Neural progenitor cell (in vitro differentiated cells): ENCODE data around the gene FAM98B. TPM values are rescaled to one million over a fixed set of nuclear protein-coding genes. Genes with fewer than 3 reads are reported as not detected.

Experiments
- DNase-seq: peaks from one replicate; pipeline ENCODE4 v3.0.0-alpha.2; 2016; ENCODE audit warnings: low spot score
- H2AFZ ChIP-seq: fragments of 200-600 bp; sonication (generic); replicated peaks from 2 replicates; pipeline ENCODE4 v1.6.1; 2016; ENCODE audit warnings: antibody characterized with exemption
- H3F3A ChIP-seq: fragments of 200-600 bp; sonication (generic); 2 replicates; pipeline ENCODE4 v1.6.1; 2016; ENCODE audit warnings: antibody characterized with exemption, low read depth
- H3K27ac ChIP-seq: fragments of 200-600 bp; sonication (generic); 2 replicates; pipeline ENCODE4 v1.5.1; 2016; ENCODE audit warnings: mild to moderate bottlenecking
- H3K27me3 ChIP-seq: fragments of 200-600 bp; sonication (generic); 2 replicates; pipeline ENCODE4 v1.6.1; 2016; ENCODE audit warnings: mild to moderate bottlenecking, moderate library complexity
- H3K36me3 ChIP-seq: fragments of 200-600 bp; sonication (generic); 2 replicates; pipeline ENCODE4 v1.5.1; 2016
- H3K4me1 ChIP-seq: fragments of 200-600 bp; sonication (generic); 2 replicates; pipeline ENCODE4 v1.6.1; 2016; ENCODE audit warnings: mixed run types
- H3K4me2 ChIP-seq: fragments of 200-600 bp; sonication (generic); 2 replicates; pipeline ENCODE4 v1.6.1; 2016
- H3K4me3 ChIP-seq: fragments of 200-600 bp; sonication (generic); 2 replicates; pipeline ENCODE4 v1.5.1; 2016
- H3K79me2 ChIP-seq: fragments of 200-600 bp; sonication (generic); 2 replicates; pipeline ENCODE4 v1.6.1; 2016; ENCODE audit warnings: low read depth
- H3K9ac ChIP-seq: fragments of 200-600 bp; sonication (generic); 2 replicates; pipeline ENCODE4 v1.6.1; 2016
- H3K9me3 ChIP-seq: fragments of 200-600 bp; sonication (generic); 2 replicates; pipeline ENCODE4 v1.5.1; 2016; ENCODE audit warnings: low read depth
- H4K20me1 ChIP-seq: fragments of 200-600 bp; sonication (generic); 2 replicates; pipeline ENCODE4 v1.6.1; 2016; ENCODE audit warnings: low read depth
- H3K27ac Mint-ChIP-seq: 3 replicates; pipeline ENCODE4 v1.8.0; 2021; ENCODE audit warnings: mixed read lengths
- H3K27me3 Mint-ChIP-seq: 2 replicates; pipeline ENCODE4 v1.8.0; 2022; ENCODE audit warnings: low read depth, mild to moderate bottlenecking, inconsistent platforms, moderate library complexity, mixed read lengths; ENCODE audit not compliant: insufficient read depth
- H3K36me3 Mint-ChIP-seq: 3 replicates; pipeline ENCODE4 v1.8.0; 2021; ENCODE audit warnings: mixed read lengths
- H3K4me1 Mint-ChIP-seq: 3 replicates; pipeline ENCODE4 v1.8.0; 2021; ENCODE audit warnings: mixed read lengths
- H3K4me3 Mint-ChIP-seq: 3 replicates; pipeline ENCODE4 v1.8.0; 2021; ENCODE audit warnings: mild to moderate bottlenecking, moderate library complexity, mixed read lengths
- H3K9me3 Mint-ChIP-seq: 3 replicates; pipeline ENCODE4 v1.8.0; 2020; ENCODE audit warnings: mixed read lengths
- EZH2 ChIP-seq: fragments of 200-600 bp; sonication (generic); IDR thresholded peaks from 2 replicates; pipeline ENCODE4 v1.6.1; 2017; ENCODE audit warnings: antibody characterized with exemption, mild to moderate bottlenecking, moderate library complexity
- EZH2phosphoT487 ChIP-seq: fragments of 200-600 bp; sonication (generic); IDR thresholded peaks from 2 replicates; pipeline ENCODE4 v1.6.1; 2017; ENCODE audit warnings: antibody characterized with exemption
- total RNA-seq: library from RNA; depleted of rRNA; stranded (reverse); fragments of >200 nt; gene quantifications from 2 replicates; pipeline ENCODE4 v1.2.3, GENCODE V29; 2015; ENCODE audit warnings: low replicate concordance
- TF ChIP-seq, protein P1 (sequence below): fragments of 200-600 bp; sonication (generic); IDR thresholded peaks from 2 replicates; pipeline ENCODE4 v1.5.1; 2017; ENCODE audit warnings: antibody characterized with exemption, mild to moderate bottlenecking

The FAM98B gene
- total RNA-seq, 1 donor from 2014 or later = 31.4 TPM

DNA sequence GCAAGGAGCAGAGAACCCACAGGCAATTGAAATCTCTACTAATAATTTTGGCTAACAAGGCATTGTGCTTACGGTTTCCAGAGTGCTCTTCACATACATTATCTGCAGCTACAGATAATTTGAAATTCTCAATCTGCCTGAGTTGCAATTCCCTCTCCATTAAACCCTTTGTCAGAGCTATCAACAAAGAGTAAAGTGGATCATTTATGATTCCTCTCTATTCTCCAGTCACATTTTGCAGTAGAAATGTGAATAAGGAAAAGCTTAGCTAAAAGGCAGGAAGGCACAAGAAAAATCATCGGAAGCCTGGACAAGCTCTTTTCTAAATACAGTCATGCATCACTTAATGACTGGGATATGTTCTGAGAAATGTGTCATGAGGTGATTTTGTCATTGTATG lies 49.6 kb downstream of the FAM98B start:
- Histone ChIP-seq H3F3A (peaks cover 3% of the 10 kb centered on the region), H3K27me3 (no peaks in the 10 kb centered on the region), H3K9ac (no peak overlapping the region), H3K27ac (no peak overlapping the region), H3K4me1 (peaks cover 11% of the 10 kb centered on the region), H3K4me2 (no peak overlapping the region), H3K4me3 (no peak overlapping the region), H3K79me2 (no peaks in the 10 kb centered on the region), H3K36me3 (no peaks in the 10 kb centered on the region), H4K20me1 (no peaks in the 10 kb centered on the region), H2AFZ (no peak overlapping the region), H3K9me3 (no peaks in the 10 kb centered on the region)
- Mint-ChIP-seq H3K4me3 (no peak overlapping the region), H3K4me1 (peaks cover 7% of the 10 kb centered on the region), H3K9me3 (no peaks in the 10 kb centered on the region), H3K27ac (no peak overlapping the region), H3K27me3 (peaks cover 4% of the 10 kb centered on the region), H3K36me3 (peaks cover 18% of the 10 kb centered on the region)
- TF ChIP-seq EZH2 = no peak
- no peak for TF ChIP-seq EZH2phosphoT487
- TF ChIP-seq, protein P1, sequence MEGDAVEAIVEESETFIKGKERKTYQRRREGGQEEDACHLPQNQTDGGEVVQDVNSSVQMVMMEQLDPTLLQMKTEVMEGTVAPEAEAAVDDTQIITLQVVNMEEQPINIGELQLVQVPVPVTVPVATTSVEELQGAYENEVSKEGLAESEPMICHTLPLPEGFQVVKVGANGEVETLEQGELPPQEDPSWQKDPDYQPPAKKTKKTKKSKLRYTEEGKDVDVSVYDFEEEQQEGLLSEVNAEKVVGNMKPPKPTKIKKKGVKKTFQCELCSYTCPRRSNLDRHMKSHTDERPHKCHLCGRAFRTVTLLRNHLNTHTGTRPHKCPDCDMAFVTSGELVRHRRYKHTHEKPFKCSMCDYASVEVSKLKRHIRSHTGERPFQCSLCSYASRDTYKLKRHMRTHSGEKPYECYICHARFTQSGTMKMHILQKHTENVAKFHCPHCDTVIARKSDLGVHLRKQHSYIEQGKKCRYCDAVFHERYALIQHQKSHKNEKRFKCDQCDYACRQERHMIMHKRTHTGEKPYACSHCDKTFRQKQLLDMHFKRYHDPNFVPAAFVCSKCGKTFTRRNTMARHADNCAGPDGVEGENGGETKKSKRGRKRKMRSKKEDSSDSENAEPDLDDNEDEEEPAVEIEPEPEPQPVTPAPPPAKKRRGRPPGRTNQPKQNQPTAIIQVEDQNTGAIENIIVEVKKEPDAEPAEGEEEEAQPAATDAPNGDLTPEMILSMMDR = no peak
- DNase-seq = no peak

DNA sequence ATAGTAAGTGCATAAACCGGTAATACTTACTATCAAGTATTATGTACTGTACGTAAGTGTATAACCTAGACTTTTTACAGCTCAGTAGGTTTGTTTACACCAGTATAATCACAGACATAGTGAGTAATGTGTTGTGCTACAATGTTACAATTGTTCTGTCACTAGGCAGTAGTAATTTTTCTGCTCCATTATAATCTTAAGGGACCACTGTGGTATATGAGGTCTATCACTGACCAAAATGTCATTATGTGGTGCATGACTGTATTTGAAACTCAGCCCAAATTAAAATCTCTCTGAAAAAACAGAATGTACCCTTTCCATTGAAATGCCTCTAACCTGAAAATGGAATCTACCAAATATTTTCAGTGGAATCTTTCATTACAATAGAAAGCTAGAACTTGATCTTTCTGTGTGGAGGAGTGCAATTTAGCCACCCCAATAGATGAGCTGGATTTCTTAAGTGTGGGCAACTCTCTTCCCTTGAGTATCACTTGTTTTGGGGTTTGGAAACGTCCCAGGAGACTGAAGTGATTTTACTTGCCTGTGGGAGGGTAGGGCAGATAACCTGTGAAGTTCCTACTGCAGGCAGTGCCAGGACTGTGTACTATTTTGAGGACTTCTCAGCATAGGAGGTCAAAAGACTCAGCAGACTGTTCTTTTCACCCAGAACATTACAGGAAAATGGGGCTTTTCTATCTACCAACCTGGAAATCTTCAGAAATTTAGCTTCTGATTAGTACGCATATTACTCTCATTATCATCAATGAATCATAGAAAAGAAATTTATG lies 50.9 kb downstream of the FAM98B start:
- no peak overlapping the region for H3K4me2 ChIP-seq

DNA sequence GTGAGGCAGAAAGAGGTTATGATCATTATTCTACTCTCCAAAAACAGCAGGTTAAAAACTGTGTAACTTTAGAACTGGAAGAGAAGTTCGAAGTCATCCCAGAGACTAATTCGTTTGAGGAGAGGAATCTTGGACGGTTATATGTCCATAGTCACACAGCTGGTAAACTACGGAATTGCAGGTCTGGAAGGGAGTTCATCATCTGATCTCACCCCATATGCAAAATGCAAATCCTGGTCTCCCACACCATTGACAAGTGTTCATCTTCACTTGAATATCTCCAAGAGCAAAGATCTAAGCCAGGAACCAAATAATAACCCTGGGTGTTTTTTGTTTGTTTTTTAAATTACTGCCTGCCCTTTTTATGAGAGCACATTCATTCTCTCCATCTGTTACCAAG lies 53.1 kb downstream of the FAM98B start:
- Mint-ChIP-seq H3K4me3 (no peak overlapping the region), H3K4me1 (peaks cover 7% of the 10 kb centered on the region), H3K27ac (no peak overlapping the region), H3K36me3 (peaks cover 14% of the 10 kb centered on the region), H3K27me3 (peaks cover 8% of the 10 kb centered on the region), H3K9me3 (no peaks in the 10 kb centered on the region)
- TF ChIP-seq EZH2phosphoT487 = no peak
- TF ChIP-seq EZH2 = no peak
- TF ChIP-seq, protein P1 = no peak
- H4K20me1 ChIP-seq = no peaks in the 10 kb centered on the region
- H3K9me3 ChIP-seq = no peaks in the 10 kb centered on the region
- H3K79me2 ChIP-seq = no peaks in the 10 kb centered on the region
- no peak overlapping the region for H2AFZ ChIP-seq
- H3K27ac ChIP-seq = no peak overlapping the region
- H3K9ac ChIP-seq = no peak overlapping the region
- no peaks in the 10 kb centered on the region for H3K27me3 ChIP-seq
- no peak overlapping the region for H3K4me2 ChIP-seq
- no peaks in the 10 kb centered on the region for H3K36me3 ChIP-seq
- DNase-seq = no peak
- no peak overlapping the region for H3K4me3 ChIP-seq
- peaks cover 10% of the 10 kb centered on the region for H3K4me1 ChIP-seq
- peaks cover 2% of the 10 kb centered on the region for H3F3A ChIP-seq

More for the DNA sequence above, 50.9 kb downstream of the FAM98B start:
- Mint-ChIP-seq H3K9me3 (no peaks in the 10 kb centered on the region), H3K4me1 (peaks cover 7% of the 10 kb centered on the region), H3K36me3 (peaks cover 20% of the 10 kb centered on the region), H3K4me3 (no peak overlapping the region), H3K27ac (no peak overlapping the region), H3K27me3 (peaks cover 4% of the 10 kb centered on the region)
- Histone ChIP-seq H3K9me3 (no peaks in the 10 kb centered on the region), H2AFZ (no peak overlapping the region), H4K20me1 (no peaks in the 10 kb centered on the region), H3K4me3 (no peak overlapping the region), H3K79me2 (no peaks in the 10 kb centered on the region), H3F3A (peaks cover 3% of the 10 kb centered on the region), H3K27ac (no peak overlapping the region), H3K9ac (no peak overlapping the region), H3K4me1 (peaks cover 11% of the 10 kb centered on the region), H3K36me3 (no peaks in the 10 kb centered on the region), H3K27me3 (no peaks in the 10 kb centered on the region)
- DNase-seq = no peak
- TF ChIP-seq, protein P1 = no peak
